GM19043 (cell line): Measurements from ENCODE around the gene PNMA6F.
"Not testable (repeated sequence)": the region's sequence is repeated elsewhere in the genome, so short reads cannot be mapped to it uniquely, and the experiment has no call there.

ENCODE experiments used
- ATAC-seq: cut with Tn5 transposase; IDR thresholded peaks from one replicate; pipeline ENCODE4 v1.9.1; 2021; ENCODE audit warnings: low read depth; ENCODE audit not compliant: unreplicated experiment

Gene PNMA6F

DNA sequence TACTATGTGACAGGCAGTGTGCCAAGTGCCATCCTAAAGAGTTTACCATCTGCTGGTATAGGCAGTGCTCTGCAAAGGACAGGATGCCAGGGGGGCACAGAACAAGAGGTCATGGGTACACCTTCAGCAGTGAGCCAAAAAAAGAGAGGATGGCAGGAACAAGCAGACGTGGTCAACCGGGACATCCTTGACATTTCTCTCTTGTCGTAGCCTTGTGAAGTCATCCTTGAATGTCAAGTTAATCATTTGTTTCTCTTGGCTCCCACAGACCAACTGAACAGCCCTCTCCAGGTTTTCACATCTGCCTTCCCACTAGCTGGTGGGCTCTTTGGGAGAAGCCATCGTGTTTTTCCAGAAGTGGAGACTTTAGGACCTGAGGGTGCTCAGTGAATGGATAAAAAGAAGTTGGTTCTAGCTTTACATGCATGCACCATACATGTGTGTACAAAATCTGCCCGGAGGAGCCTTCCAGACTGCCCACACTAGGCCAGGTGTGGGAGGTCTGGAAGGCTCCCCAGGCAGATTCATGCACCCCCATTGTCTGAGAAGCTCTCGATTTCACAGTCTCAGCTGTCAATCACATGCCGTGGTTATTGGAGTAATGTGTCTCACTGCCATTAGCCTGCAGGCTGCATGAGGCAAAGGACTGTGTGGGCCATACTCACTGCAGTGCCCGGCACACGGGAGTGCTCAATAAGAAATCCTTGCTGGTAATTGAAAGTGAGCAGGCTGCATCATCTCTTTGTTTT is 16.4 kb downstream of the PNMA6F start:
- ATAC-seq = no peak

DNA sequence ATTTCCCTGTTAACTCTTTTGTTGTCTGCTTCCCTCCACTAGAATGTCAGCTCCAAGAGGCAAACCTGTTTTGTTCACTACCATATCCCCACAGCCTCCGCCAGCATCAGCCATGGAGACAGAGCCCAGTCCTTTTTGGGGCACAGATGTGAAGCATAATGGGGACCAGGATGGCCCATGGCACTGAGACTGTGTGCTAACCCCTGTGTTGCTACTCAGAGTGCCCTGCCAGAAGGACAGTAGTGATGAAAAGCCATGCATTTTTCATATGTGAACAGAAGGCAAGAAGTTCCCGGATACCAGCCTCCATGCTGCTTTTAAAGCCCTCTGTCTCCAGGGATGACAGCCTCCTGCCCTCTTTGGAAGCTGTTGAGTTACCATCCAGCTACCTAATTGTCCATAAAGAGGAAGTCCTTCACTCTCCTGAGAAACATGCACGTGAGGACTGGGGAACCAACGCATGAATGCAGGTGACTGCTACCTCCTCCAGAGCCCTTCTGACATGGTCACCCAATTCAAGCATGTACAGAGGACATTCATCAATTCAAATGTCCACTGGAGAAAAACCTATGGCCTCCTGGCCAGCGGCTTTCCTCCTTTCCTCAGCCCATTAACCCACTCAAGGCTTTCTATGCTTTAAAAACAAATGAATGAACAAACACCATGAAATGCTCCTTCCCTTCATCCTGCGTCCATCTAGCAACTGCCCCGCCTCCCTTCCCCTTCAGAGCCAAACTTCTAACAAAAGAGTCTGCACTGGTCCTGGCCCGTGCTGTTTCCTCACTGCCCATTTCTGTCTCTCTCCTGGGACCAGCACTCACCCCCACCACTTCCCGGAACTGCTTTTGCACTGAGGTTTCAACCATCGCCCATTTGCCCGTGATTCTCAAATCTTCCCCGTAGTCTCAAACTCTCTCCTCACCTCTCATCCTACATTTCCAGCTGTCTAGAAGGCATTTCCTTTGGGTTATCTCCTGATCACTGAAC is 18.0 kb downstream of the PNMA6F start:
- ATAC-seq = no peak

DNA sequence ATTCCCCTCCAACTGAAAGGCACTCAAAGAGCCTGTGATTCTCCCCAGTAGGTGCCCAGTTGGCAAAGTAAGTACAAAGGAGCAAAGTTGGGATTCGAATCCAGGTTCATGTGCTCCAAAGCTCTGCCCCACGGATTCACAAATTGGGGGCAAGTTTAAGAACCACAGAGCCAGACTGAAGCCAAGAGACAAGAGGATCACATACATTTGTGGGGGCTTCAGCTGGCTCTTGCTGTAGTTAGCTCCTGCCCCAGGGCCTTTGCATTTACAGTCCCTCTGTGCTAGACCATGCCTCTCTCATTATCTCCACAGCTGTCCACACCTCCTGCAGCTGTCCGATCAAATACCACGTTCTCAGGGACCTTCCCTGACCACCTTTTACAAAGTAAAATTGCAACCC is 18.8 kb downstream of the PNMA6F start:
- ATAC-seq = no peak

DNA sequence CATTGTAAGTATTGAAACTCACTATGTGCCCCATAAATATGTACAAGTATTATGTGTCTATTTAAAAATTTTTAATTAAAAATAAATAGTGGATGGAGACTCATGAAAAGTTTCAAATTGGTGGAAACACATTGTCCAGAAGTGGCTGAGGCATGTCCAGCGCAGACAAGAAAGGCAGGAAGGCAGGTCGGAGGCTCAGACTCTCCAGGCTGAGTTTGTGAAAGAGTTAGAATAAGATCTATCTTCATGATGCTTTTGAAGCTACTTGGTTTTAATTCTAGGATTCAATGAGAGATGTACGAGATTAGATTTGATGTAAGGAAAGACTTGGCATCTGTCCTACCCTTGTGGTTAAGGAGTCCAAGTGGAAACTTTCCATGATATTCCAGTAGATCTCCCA is 19.8 kb downstream of the PNMA6F start:
- no peak for ATAC-seq

DNA sequence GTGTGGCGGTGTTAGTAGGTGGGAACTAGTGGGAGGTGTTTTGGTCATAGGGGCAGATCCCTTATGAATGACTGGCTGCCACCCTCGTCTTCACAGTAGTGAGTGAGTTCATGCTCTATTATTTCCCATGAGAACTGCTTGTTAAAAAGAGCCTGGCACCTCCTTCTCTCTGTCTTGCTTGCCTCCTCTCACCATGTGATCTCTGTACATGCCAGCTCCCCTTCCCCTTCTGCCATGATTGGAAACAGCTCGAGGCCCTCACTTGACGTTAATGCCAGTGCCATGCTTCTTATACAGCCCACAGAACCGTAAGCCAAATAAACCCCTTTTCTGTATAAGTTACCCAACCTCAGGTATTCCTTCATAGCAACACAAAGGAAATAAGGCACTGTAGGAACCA is 21.7 kb downstream of the PNMA6F start:
- ATAC-seq = no peak

DNA sequence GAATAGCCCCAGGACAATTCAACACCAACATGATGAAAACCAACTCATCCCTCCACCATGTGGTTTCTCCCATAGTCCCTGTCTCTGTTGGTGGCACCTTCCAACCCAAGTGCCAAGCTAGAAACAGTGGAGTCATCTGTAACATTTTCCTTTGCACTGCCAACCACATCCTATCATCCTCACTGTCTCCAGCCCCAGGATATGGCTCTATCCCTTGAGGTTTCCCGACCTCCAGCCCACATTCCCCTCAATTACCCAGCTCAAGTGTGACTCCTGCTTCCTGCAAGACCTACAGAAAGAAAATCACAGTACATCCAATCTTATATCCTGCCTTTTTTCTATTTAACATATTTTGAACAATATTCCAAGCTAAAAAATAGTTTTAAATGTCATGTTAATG is 24.2 kb downstream of the PNMA6F start:
- ATAC-seq = no peak

DNA sequence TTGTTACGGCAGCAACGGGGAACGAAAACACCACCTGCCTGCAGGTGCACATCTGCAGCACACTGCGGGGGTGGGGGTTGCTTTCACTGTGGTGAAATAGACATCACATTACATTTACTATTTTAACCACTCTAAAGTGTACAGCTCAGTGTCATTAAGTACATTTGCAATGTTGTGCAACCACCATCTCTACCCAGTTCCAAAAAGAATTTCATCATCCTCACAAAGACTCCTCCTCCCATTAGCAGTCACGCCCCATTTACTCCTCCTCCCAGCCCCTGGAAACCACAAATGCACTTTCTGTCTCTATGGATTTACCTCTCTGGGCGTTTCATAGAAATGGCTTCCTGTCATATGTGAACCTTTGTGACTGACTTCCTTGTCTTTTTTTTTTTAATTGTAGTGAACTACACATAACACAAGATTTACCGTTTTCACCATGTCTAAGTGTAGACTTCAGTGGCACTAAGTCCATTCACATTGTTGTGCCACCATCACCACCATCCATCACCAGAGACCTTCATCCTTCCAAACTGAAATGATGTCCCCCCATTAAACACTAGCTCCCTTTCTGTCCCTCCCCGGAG is 28.0 kb downstream of the PNMA6F start:
- ATAC-seq = peak; percentile 49

DNA sequence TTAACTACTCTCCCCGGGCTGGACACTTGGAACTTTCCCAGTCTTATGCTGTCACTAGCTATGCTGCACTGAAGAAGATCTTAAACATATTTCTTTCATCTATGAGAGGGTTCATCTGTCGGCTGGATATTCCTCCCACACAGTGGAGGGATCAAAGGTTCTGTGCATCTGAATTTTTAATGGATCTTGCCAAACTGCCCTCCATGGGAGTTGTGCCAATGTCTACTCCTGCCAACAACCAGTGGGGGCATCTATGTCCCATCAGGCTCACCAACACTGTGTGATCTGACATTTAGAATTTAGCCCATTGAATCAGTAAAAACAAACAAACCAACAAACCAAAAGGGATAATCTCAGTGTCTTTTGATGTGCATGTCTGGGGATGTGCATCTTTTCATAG is 32.8 kb downstream of the PNMA6F start:
- not testable (repeated sequence) for ATAC-seq

DNA sequence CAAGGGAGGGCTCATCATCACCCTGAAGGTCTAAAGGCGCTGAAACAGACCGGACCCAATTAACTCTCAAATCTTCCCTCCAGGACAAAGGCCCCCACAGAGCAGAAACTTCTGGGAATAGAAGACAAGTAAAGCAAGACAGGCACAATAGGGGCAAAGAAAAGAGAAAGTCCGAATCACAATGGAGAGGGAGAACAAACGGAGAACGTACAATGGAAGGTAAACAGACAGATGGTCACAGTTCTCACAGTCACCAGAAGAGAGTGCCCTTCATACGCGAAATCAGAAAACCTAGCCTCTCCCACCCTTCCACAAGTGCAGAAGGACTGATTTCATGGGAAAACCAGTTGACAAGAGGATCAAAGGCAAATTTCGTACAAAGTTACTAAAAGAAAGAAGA is 35.9 kb downstream of the PNMA6F start:
- ATAC-seq = not testable (repeated sequence)

DNA sequence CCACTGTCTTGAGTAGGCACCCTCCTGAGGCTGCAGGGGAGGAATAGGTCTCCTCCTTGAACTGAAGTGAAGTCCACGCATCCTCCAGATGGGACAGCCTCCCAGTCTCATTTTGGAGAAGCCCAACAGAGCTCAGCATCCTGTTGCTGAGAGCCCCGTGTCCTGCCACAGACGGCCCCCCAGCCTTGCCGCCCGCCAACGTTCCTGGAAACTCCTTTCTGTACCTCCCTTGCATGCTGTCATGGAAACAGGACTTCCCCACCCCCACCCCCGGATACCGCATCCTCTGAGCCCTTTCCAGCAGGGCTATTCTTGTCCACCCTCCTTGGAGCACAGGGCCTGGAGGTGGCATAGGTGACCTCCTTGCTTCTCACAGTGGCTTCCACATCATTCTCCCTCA is 37.6 kb downstream of the PNMA6F start:
- ATAC-seq = not testable (repeated sequence)

DNA sequence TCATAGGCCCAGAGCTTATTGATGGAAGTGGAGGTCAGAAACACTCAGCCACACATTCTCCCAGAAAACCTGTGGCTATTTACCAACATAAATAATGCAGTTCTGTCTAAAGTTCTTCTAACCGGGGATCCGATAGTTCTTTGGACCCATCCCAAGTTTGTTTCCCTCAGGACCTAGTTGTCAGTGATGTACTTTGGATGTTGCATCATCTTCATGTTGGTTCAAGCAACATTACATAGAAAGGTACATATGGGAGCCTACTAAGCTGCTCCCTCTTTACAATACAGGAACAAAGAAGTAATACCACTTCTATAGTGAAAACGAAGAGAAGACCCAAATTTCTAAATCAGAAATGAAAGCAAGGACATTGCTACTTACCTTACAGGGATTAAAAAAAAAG is 39.8 kb downstream of the PNMA6F start:
- ATAC-seq = not testable (repeated sequence)

DNA sequence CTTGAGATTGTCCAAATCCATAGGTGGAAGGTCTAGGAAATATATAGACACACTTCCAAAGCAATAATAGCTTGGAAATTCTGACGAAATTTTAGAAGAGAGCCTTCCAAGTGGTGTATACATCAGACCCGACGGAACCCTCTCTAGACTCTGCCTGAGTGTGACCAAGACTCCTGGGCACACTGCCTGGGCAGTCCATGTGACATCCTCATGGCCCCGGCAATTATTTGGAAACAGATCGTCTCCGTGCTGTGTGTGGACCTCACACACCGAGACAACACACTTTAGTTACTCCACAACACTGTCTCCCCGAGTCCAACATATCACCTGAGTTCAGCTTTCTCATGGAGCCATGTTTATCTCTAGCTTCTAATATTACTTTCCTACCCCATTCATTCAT is 42.3 kb downstream of the PNMA6F start:
- ATAC-seq = not testable (repeated sequence)

DNA sequence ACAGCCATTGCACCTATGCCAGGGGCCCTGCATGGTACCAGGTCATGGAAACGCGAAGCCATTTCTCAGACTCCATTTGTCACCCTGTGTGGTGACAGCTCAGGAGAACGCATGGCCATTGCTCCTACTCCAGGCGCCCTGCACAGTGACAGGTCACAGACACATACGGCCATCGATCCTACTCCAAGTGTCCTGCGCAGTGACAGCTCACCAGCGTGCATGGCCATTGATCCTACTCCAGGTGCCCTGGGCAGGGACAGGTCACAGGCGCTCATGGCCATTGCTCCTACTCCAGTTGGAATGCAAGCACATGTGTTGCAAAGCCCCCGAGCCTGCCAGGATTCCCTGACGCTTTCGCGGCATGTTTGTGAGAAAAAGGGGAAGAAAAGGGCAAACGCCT is 45.5 kb downstream of the PNMA6F start:
- ATAC-seq = not testable (repeated sequence)

DNA sequence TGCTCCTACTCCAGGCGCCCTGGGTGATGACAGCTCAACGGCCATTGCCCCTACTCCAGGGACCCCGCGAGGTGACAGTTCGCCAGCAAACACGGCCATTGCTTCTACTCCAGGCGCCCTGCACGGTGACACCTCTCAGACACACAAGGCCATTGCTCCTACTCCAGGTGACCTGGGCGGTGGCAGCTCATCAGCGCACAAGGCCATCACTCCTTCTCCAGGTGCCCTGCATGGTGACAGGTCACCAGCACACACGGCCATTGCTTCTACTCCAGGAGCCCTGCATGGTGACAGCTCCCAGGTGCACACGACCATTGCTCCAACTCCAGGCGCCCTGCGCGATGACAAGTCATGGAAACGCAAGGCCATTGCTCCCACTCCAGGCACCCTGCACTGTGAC is 46.1 kb downstream of the PNMA6F start:
- ATAC-seq = not testable (repeated sequence)

DNA sequence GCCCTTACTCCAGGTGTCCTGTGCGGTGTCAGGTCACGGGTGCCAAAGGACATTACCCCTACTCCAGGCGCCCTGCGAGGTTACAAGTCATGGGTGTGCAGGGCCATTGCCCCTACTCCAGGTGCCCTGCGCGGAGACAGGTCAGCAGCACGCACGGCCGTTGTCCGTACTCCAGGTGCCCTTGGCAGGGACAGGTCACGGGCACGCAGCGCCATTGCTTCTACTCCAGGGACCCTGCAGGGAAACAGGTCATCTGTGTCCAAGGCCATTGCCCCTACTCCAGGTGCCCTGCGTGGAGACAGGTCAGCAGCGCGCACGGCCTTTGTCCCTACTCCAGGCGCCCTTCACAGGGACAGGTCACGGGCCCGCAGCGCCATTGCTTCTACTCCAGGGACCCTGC is 49.0 kb downstream of the PNMA6F start:
- ATAC-seq = not testable (repeated sequence)

DNA sequence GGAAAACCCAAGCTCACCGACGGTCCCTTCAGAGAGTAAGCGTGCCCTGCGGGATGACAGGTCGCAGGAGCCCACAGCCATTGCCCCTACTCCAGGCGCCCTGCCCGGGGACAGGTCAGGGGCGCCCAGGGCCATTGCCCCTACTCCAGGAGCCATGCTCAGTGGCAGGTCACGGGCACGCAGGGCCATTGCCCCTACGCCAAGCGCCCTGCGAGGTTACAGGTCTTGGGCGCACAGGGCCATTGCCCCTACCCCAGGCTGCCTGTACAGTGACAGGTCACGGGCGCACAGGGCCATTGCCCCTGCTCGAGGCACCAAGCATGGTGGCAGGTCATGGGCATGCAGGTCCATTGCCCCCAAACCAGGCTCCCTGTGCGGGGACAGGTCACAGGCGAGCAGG is 49.5 kb downstream of the PNMA6F start:
- ATAC-seq = not testable (repeated sequence)
